ENCODE measurements around the gene SPDYA. TPM values are rescaled to one million over a fixed set of nuclear protein-coding genes. Genes with fewer than 3 reads are reported as not detected.

SPDYA gene
- total and polyA plus RNA-seq, 12 donors, result 0.07 to 0.46 (median 0.27) TPM

GRCh38 chr2:28880193-28880592 lies 69.6 kb downstream of the SPDYA start:
- no peak overlapping the region for H3K27ac ChIP-seq
- no peaks in the 10 kb centered on the region for H3K4me1 ChIP-seq
- intact Hi-C loops (cut with DNase I), result no loop called here
- H3K36me3 ChIP-seq, result no peaks in the 10 kb centered on the region
- WGBS, 2 donors, result 83 to 95% methylated on average over 1 of the region's 1 CpG
- H3K27me3 ChIP-seq, result peaks cover 0 to 30% (median 20%) of the 10 kb centered on the region in 7 donors
- TF ChIP-seq CTCF (IDR thresholded peaks at IDR 0.05), result no peak
- H3K4me3 ChIP-seq, result no peak overlapping the region
- no peaks in the 10 kb centered on the region for H3K9me3 ChIP-seq
- ATAC-seq (no peak), DNase-seq (no peak)

GRCh38 chr2:28893488-28893887 lies 82.9 kb downstream of the SPDYA start:
- peak overlapping the region in 1 of 10 donors; percentile 95 for H3K4me3 ChIP-seq
- ATAC-seq (no peak), DNase-seq (no peak)
- no peaks in the 10 kb centered on the region for H3K27me3 ChIP-seq
- intact Hi-C loops (cut with DNase I), result no loop called here
- H3K9me3 ChIP-seq, result no peaks in the 10 kb centered on the region
- 89 to 93% methylated on average over 21 of the region's 21 CpGs for WGBS, 2 donors
- peaks cover 0 to 36% (median 29%) of the 10 kb centered on the region in 9 donors for H3K4me1 ChIP-seq
- no peak overlapping the region for H3K27ac ChIP-seq
- TF ChIP-seq CTCF (IDR thresholded peaks at IDR 0.05), result no peak
- H3K36me3 ChIP-seq, result no peaks in the 10 kb centered on the region

- peak; percentile 97 to 98 for DNase-seq
- Histone ChIP-seq H3K36me3 (no peaks in the 10 kb centered on the region), H3K4me1 (peaks cover 0 to 38% (median 31%) of the 10 kb centered on the region in 9 donors), H3K27me3 (no peaks in the 10 kb centered on the region), H3K4me3 (peak within 1 kb of the TSS; percentile 81 to 99 (median 95)), H3K27ac (peak within 1 kb of the TSS; percentile 66 to 87 (median 82)), H3K9me3 (no peaks in the 10 kb centered on the region)
- 0 to 1% methylated on average over 77 to 79 of the region's 79 CpGs for WGBS, 2 donors
- intact Hi-C loops (cut with DNase I), result loop anchor here in 2 of 10 donors (1.0 to 2.0 kb wide), 2 partner anchors 24 kb away; partner anchors contain the start of gene TRMT61B (in 2 of the 2)
- ATAC-seq, result peak; percentile 99 to 100 (median 100)
- TF ChIP-seq CTCF (IDR thresholded peaks at IDR 0.05), result no peak
Observed at GRCh38 chr2:28894470-28895188, 84.0 kb downstream of the SPDYA start, which contains the start of gene WDR43. WDR43 (plus strand) TSS chr2:28894667; CDS start chr2:28894699, 32 bp downstream.

- intact Hi-C loops (cut with DNase I), result loop anchor here in 1 of 10 donors (2.0 kb wide), 1 partner anchor 25 kb away; the partner anchor contains the start of gene TRMT61B
- Histone ChIP-seq H3K36me3 (no peaks in the 10 kb centered on the region), H3K4me3 (peak overlapping the region; percentile 81 to 99 (median 95)), H3K27ac (peak overlapping the region in 9 of 10 donors; percentile 71 to 87 (median 83)), H3K27me3 (no peaks in the 10 kb centered on the region), H3K9me3 (no peaks in the 10 kb centered on the region), H3K4me1 (peaks cover 0 to 38% (median 31%) of the 10 kb centered on the region in 9 donors)
- no peak for TF ChIP-seq CTCF (IDR thresholded peaks at IDR 0.05)
- WGBS, 2 donors, result 2% methylated on average over 19 of the region's 19 CpGs
- ATAC-seq, result peak in 5 of 8 donors; percentile 3 to 19 (median 10)
- peak in 1 of 2 donors; percentile 11 for DNase-seq
Observed at GRCh38 chr2:28895189-28895893, 84.7 kb downstream of the SPDYA start.

All from heart right ventricle (tissue), 16 donors.